Neural progenitor cell (in vitro differentiated cells): ENCODE data around the gene NOX5. TPM values are rescaled to one million over a fixed set of nuclear protein-coding genes. Genes with fewer than 3 reads are reported as not detected.

ENCODE experiments used
- DNase-seq: peaks from one replicate; pipeline ENCODE4 v3.0.0-alpha.2; 2016; ENCODE audit warnings: low spot score
- H2AFZ ChIP-seq: fragments of 200-600 bp; sonication (generic); replicated peaks from 2 replicates; pipeline ENCODE4 v1.6.1; 2016; ENCODE audit warnings: antibody characterized with exemption
- H3F3A ChIP-seq: fragments of 200-600 bp; sonication (generic); 2 replicates; pipeline ENCODE4 v1.6.1; 2016; ENCODE audit warnings: antibody characterized with exemption, low read depth
- H3K27ac ChIP-seq: fragments of 200-600 bp; sonication (generic); 2 replicates; pipeline ENCODE4 v1.5.1; 2016; ENCODE audit warnings: mild to moderate bottlenecking
- H3K27me3 ChIP-seq: fragments of 200-600 bp; sonication (generic); 2 replicates; pipeline ENCODE4 v1.6.1; 2016; ENCODE audit warnings: mild to moderate bottlenecking, moderate library complexity
- H3K36me3 ChIP-seq: fragments of 200-600 bp; sonication (generic); 2 replicates; pipeline ENCODE4 v1.5.1; 2016
- H3K4me1 ChIP-seq: fragments of 200-600 bp; sonication (generic); 2 replicates; pipeline ENCODE4 v1.6.1; 2016; ENCODE audit warnings: mixed run types
- H3K4me2 ChIP-seq: fragments of 200-600 bp; sonication (generic); 2 replicates; pipeline ENCODE4 v1.6.1; 2016
- H3K4me3 ChIP-seq: fragments of 200-600 bp; sonication (generic); 2 replicates; pipeline ENCODE4 v1.5.1; 2016
- H3K79me2 ChIP-seq: fragments of 200-600 bp; sonication (generic); 2 replicates; pipeline ENCODE4 v1.6.1; 2016; ENCODE audit warnings: low read depth
- H3K9ac ChIP-seq: fragments of 200-600 bp; sonication (generic); 2 replicates; pipeline ENCODE4 v1.6.1; 2016
- H3K9me3 ChIP-seq: fragments of 200-600 bp; sonication (generic); 2 replicates; pipeline ENCODE4 v1.5.1; 2016; ENCODE audit warnings: low read depth
- H4K20me1 ChIP-seq: fragments of 200-600 bp; sonication (generic); 2 replicates; pipeline ENCODE4 v1.6.1; 2016; ENCODE audit warnings: low read depth
- H3K27ac Mint-ChIP-seq: 3 replicates; pipeline ENCODE4 v1.8.0; 2021; ENCODE audit warnings: mixed read lengths
- H3K27me3 Mint-ChIP-seq: 2 replicates; pipeline ENCODE4 v1.8.0; 2022; ENCODE audit warnings: low read depth, mild to moderate bottlenecking, inconsistent platforms, moderate library complexity, mixed read lengths; ENCODE audit not compliant: insufficient read depth
- H3K36me3 Mint-ChIP-seq: 3 replicates; pipeline ENCODE4 v1.8.0; 2021; ENCODE audit warnings: mixed read lengths
- H3K4me1 Mint-ChIP-seq: 3 replicates; pipeline ENCODE4 v1.8.0; 2021; ENCODE audit warnings: mixed read lengths
- H3K4me3 Mint-ChIP-seq: 3 replicates; pipeline ENCODE4 v1.8.0; 2021; ENCODE audit warnings: mild to moderate bottlenecking, moderate library complexity, mixed read lengths
- H3K9me3 Mint-ChIP-seq: 3 replicates; pipeline ENCODE4 v1.8.0; 2020; ENCODE audit warnings: mixed read lengths
- CTCF ChIP-seq: fragments of 200-600 bp; sonication (generic); IDR thresholded peaks from 2 replicates; pipeline ENCODE4 v1.5.1; 2017; ENCODE audit warnings: antibody characterized with exemption, mild to moderate bottlenecking
- EZH2 ChIP-seq: fragments of 200-600 bp; sonication (generic); IDR thresholded peaks from 2 replicates; pipeline ENCODE4 v1.6.1; 2017; ENCODE audit warnings: antibody characterized with exemption, mild to moderate bottlenecking, moderate library complexity
- EZH2phosphoT487 ChIP-seq: fragments of 200-600 bp; sonication (generic); IDR thresholded peaks from 2 replicates; pipeline ENCODE4 v1.6.1; 2017; ENCODE audit warnings: antibody characterized with exemption
- total RNA-seq: library from RNA; depleted of rRNA; stranded (reverse); fragments of >200 nt; gene quantifications from 2 replicates; pipeline ENCODE4 v1.2.3, GENCODE V29; 2015; ENCODE audit warnings: low replicate concordance

Gene NOX5
- total RNA-seq, 1 donor from 2014 or later: not detected

- no peak overlapping the region for H3K27ac ChIP-seq
- H3K9ac ChIP-seq: no peak overlapping the region
- H3K9me3 Mint-ChIP-seq: no peaks in the 10 kb centered on the region
- no peak for DNase-seq
- H3K4me1 ChIP-seq: peaks cover 4% of the 10 kb centered on the region
- H3K36me3 Mint-ChIP-seq: no peaks in the 10 kb centered on the region
- H3K27me3 ChIP-seq: peaks cover 29% of the 10 kb centered on the region
- H3K4me3 ChIP-seq: no peak overlapping the region
- H3K79me2 ChIP-seq: no peaks in the 10 kb centered on the region
- no peaks in the 10 kb centered on the region for H3K27me3 Mint-ChIP-seq
- no peak overlapping the region for H3K4me2 ChIP-seq
- no peak overlapping the region for H3K4me3 Mint-ChIP-seq
- no peaks in the 10 kb centered on the region for H3F3A ChIP-seq
- no peak overlapping the region for H3K27ac Mint-ChIP-seq
- H3K36me3 ChIP-seq: no peaks in the 10 kb centered on the region
- H3K9me3 ChIP-seq: no peaks in the 10 kb centered on the region
- TF ChIP-seq CTCF: no peak
- TF ChIP-seq EZH2: no peak
- TF ChIP-seq EZH2phosphoT487: no peak
- H3K4me1 Mint-ChIP-seq: peaks cover 11% of the 10 kb centered on the region
- no peak overlapping the region for H2AFZ ChIP-seq
- no peaks in the 10 kb centered on the region for H4K20me1 ChIP-seq
Measured at GRCh38 chr15:69104050-69104750, 89.7 kb downstream of the NOX5 start.

- peaks cover 11% of the 10 kb centered on the region for H3K4me1 Mint-ChIP-seq
- peaks cover 19% of the 10 kb centered on the region for H3K27me3 ChIP-seq
- H3K27me3 Mint-ChIP-seq: peaks cover 3% of the 10 kb centered on the region
Measured at GRCh38 chr15:69105451-69105985, 91.0 kb downstream of the NOX5 start.

GRCh38 chr15:69107025-69107620, 92.6 kb downstream of the NOX5 start:
- no peaks in the 10 kb centered on the region for H3K9me3 ChIP-seq
- no peaks in the 10 kb centered on the region for H3K36me3 Mint-ChIP-seq
- no peak overlapping the region for H3K4me3 Mint-ChIP-seq
- no peak for TF ChIP-seq EZH2phosphoT487
- H3K27me3 ChIP-seq: peaks cover 3% of the 10 kb centered on the region
- H3K4me3 ChIP-seq: no peak overlapping the region
- peaks cover 4% of the 10 kb centered on the region for H3K27me3 Mint-ChIP-seq
- H3K4me1 ChIP-seq: peaks cover 4% of the 10 kb centered on the region
- H4K20me1 ChIP-seq: no peaks in the 10 kb centered on the region
- H3K4me2 ChIP-seq: no peak overlapping the region
- no peak for DNase-seq
- H3K4me1 Mint-ChIP-seq: peaks cover 8% of the 10 kb centered on the region
- H3F3A ChIP-seq: no peaks in the 10 kb centered on the region
- no peaks in the 10 kb centered on the region for H3K36me3 ChIP-seq
- no peak overlapping the region for H3K9ac ChIP-seq
- H3K79me2 ChIP-seq: no peaks in the 10 kb centered on the region
- H2AFZ ChIP-seq: no peak overlapping the region
- no peaks in the 10 kb centered on the region for H3K9me3 Mint-ChIP-seq
- H3K27ac ChIP-seq: no peak overlapping the region
- no peak overlapping the region for H3K27ac Mint-ChIP-seq

More at GRCh38 chr15:69105451-69105985, 91.0 kb downstream of the NOX5 start:
- Histone ChIP-seq H2AFZ (no peak overlapping the region), H4K20me1 (no peaks in the 10 kb centered on the region), H3K4me3 (no peak overlapping the region), H3K36me3 (no peaks in the 10 kb centered on the region), H3K9me3 (no peaks in the 10 kb centered on the region), H3K79me2 (no peaks in the 10 kb centered on the region), H3K9ac (no peak overlapping the region), H3K4me1 (peaks cover 4% of the 10 kb centered on the region), H3K27ac (no peak overlapping the region), H3F3A (no peaks in the 10 kb centered on the region), H3K4me2 (no peak overlapping the region)
- H3K36me3 Mint-ChIP-seq: no peaks in the 10 kb centered on the region
- H3K9me3 Mint-ChIP-seq: no peaks in the 10 kb centered on the region
- TF ChIP-seq EZH2 (no peak), EZH2phosphoT487 (no peak), CTCF (no peak)
- H3K4me3 Mint-ChIP-seq: no peak overlapping the region
- no peak overlapping the region for H3K27ac Mint-ChIP-seq
- no peak for DNase-seq

Other genes with a start within 250 kb of the NOX5 start
- gene ANP32A, start 193.8 kb upstream of the NOX5 start, total RNA-seq: 250 and 333 TPM in 2 replicates
- gene SPESP1, start 84.2 kb upstream of the NOX5 start, total RNA-seq: not detected in 2 replicates
- gene GLCE, start 145.9 kb downstream of the NOX5 start, total RNA-seq: 11.3 and 22.7 TPM in 2 replicates